ENCODE measurements around the gene LTC4S.

GRCh38 chr5:179788193-179788854 is 5.5 kb upstream of the LTC4S start:
- TF ChIP-seq CTCF (IDR thresholded peaks at IDR 0.05; ENCODE audit: low read length) (no peak), EZH2 (optimal IDR thresholded peaks at IDR 0.05; ENCODE audit: low read depth, low read length) (no peak)

Data from MM.1S (cell line).